Measurements from ENCODE around the gene CYP27B1.

- no peak for TF ChIP-seq CTCF (IDR thresholded peaks at IDR 0.05; ENCODE audit: low read length)
- no peak for TF ChIP-seq EZH2 (IDR thresholded peaks at IDR 0.05; ENCODE audit: borderline replicate concordance, low read length)
Measured at GRCh38 chr12:57717131-57717530, 49.7 kb downstream of the CYP27B1 start.

All from OCI-LY1 (cell line).